ENCODE measurements around the gene FBXO24. TPM values are rescaled to one million over a fixed set of nuclear protein-coding genes. Genes with fewer than 3 reads are reported as not detected.

FBXO24 gene
- polyA plus RNA-seq, 1 experiment: 0.40 TPM

GRCh38 chr7:100578246-100579183, 7.6 kb upstream of the FBXO24 start:
- no peak for DNase-seq (ENCODE audit: low read depth)
- POLR2A ChIA-PET: no interaction called here
- Histone ChIP-seq H3K4me3 (ENCODE audit: low read depth, low read length) (no peak overlapping the region), H3K36me3 (ENCODE audit: control insufficient read depth, insufficient read depth, low read length) (peaks cover 49% of the 10 kb centered on the region), H3K27me3 (ENCODE audit: control insufficient read depth, insufficient read depth, low read length) (no peaks in the 10 kb centered on the region)
- CTCF ChIA-PET: interaction anchor here (1.0 to 2.1 kb wide), 2 partner anchors 14 to 100 kb away, joined by 3 to 9 read pairs; no protein-coding TSS in a partner anchor
- TF ChIP-seq CTCF (IDR thresholded peaks at IDR 0.05; ENCODE audit: insufficient read depth, low read depth, low read length): no peak

GRCh38 chr7:100580466-100581283, 5.5 kb upstream of the FBXO24 start:
- Histone ChIP-seq H3K27me3 (ENCODE audit: control insufficient read depth, insufficient read depth, low read length) (no peaks in the 10 kb centered on the region), H3K36me3 (ENCODE audit: control insufficient read depth, insufficient read depth, low read length) (peaks cover 41% of the 10 kb centered on the region), H3K4me3 (ENCODE audit: low read depth, low read length) (no peak overlapping the region)
- TF ChIP-seq CTCF (IDR thresholded peaks at IDR 0.05; ENCODE audit: insufficient read depth, low read depth, low read length): no peak
- CTCF ChIA-PET: interaction anchor here (1.5 kb wide), 1 partner anchor 8 kb away, joined by 3 read pairs; no protein-coding TSS in a partner anchor
- DNase-seq (ENCODE audit: low read depth): no peak
- POLR2A ChIA-PET: no interaction called here

- Histone ChIP-seq H3K36me3 (ENCODE audit: control insufficient read depth, insufficient read depth, low read length) (peaks cover 31% of the 10 kb centered on the region), H3K27me3 (ENCODE audit: control insufficient read depth, insufficient read depth, low read length) (no peaks in the 10 kb centered on the region), H3K4me3 (ENCODE audit: low read depth, low read length) (no peak overlapping the region)
- ChIA-PET POLR2A (no interaction called here), CTCF (interaction anchor here (0.6 to 6.0 kb wide), 5 partner anchors 9 to 113 kb away, joined by 3 to 42 read pairs (median 4); partner anchors contain the start of gene GIGYF1)
- no peak for TF ChIP-seq CTCF (IDR thresholded peaks at IDR 0.05; ENCODE audit: insufficient read depth, low read depth, low read length)
- no peak for DNase-seq (ENCODE audit: low read depth)
These were observed 4.0 kb upstream of the FBXO24 start for GRCh38 chr7:100582041-100582579.

GRCh38 chr7:100582650-100583049, 3.5 kb upstream of the FBXO24 start:
- Histone ChIP-seq H3K36me3 (ENCODE audit: control insufficient read depth, insufficient read depth, low read length) (peaks cover 28% of the 10 kb centered on the region), H3K27me3 (ENCODE audit: control insufficient read depth, insufficient read depth, low read length) (no peaks in the 10 kb centered on the region), H3K4me3 (ENCODE audit: low read depth, low read length) (no peak overlapping the region)
- no peak for TF ChIP-seq CTCF (IDR thresholded peaks at IDR 0.05; ENCODE audit: insufficient read depth, low read depth, low read length)
- DNase-seq (ENCODE audit: low read depth): no peak
- CTCF ChIA-PET: interaction anchor here (0.6 to 6.0 kb wide), 5 partner anchors 18 to 114 kb away, joined by 3 to 42 read pairs (median 6); partner anchors contain the start of gene GIGYF1
- POLR2A ChIA-PET: no interaction called here

All from BJ (cell line).